Bronchial epithelial cell (primary cell): ENCODE measurements around the gene ADGRG1. TPM values are rescaled to one million over a fixed set of nuclear protein-coding genes. Genes with fewer than 3 reads are reported as not detected.

Experiments
- DNase-seq: peaks from one replicate; pipeline ENCODE4 v3.0.0-alpha.2; 2010; ENCODE audit warnings: low read depth
- FAIRE-seq: peaks from 2 replicates; lab custom pipeline; 2011; peaks lifted over from hg19 to GRCh38; lab: Jason Lieb, UNC
- H3K27me3 ChIP-seq: 2 replicates; pipeline ENCODE4 v1.5.1; 2011; ENCODE audit warnings: low read length; ENCODE audit not compliant: control insufficient read depth, insufficient read depth
- H3K36me3 ChIP-seq: 2 replicates; pipeline ENCODE4 v1.5.1; 2011; ENCODE audit warnings: low read length; ENCODE audit not compliant: control insufficient read depth, insufficient read depth
- H3K4me3 ChIP-seq: 2 replicates; pipeline ENCODE4 v1.5.1; 2011; ENCODE audit warnings: mild to moderate bottlenecking, low read depth, low read length, control low read depth
- total RNA-seq: library from RNA; depleted of rRNA; stranded (reverse); fragments of >200 nt; gene quantifications from 2 replicates; pipeline ENCODE4 v1.2.1, GENCODE V29; 2014
- TF ChIP-seq, protein P1 (sequence below): IDR thresholded peaks from 2 replicates; pipeline ENCODE4 v1.5.1; 2011; ENCODE audit warnings: mild to moderate bottlenecking, moderate library complexity, low read length, control low read depth, inconsistent platforms; ENCODE audit not compliant: insufficient read depth, severe bottlenecking

The ADGRG1 gene
- total RNA-seq, 1 donor from 2014 or later, result 21.1 TPM

DNA sequence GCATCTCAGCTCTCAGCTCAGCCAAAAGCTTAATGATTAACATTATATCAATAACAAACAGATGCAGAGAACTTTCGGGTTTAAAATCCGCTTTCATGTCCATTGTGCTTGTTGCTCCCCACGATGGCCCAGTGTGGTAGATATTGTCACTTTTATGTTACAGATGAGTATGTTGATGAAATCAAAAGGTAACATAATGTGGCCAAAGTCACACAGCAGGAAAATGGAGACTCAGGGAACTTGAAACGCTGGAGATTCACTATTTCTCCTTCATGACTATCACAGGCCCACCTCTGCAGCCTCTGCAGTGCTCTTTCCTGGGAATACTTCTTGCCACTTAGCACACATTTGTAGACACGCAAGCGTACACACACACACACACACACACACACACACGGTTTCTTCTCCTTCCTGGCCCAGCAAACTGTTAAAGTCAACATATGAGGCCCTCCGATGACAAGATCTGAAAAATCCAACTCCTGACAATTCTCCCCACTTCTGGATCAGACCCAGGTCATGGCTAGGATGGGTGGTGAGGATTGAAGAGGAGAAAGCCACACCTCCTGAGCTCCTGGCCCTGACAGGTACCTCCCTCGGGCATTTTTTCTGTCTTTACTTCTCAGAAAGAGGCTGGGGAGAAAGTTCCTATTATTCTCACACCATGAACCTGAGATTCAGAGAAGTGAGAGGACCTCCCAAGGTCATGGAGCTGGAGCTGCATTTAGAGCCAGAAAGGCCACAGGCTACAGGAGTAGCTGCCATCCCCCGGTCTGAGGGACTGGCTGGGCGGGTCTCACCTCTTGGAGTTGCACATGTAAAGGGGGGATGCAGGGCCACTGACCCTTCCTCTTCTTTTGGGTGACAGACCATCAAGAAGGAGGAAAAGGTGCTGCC lies 75.8 kb downstream of the ADGRG1 start:
- TF ChIP-seq, protein P1, sequence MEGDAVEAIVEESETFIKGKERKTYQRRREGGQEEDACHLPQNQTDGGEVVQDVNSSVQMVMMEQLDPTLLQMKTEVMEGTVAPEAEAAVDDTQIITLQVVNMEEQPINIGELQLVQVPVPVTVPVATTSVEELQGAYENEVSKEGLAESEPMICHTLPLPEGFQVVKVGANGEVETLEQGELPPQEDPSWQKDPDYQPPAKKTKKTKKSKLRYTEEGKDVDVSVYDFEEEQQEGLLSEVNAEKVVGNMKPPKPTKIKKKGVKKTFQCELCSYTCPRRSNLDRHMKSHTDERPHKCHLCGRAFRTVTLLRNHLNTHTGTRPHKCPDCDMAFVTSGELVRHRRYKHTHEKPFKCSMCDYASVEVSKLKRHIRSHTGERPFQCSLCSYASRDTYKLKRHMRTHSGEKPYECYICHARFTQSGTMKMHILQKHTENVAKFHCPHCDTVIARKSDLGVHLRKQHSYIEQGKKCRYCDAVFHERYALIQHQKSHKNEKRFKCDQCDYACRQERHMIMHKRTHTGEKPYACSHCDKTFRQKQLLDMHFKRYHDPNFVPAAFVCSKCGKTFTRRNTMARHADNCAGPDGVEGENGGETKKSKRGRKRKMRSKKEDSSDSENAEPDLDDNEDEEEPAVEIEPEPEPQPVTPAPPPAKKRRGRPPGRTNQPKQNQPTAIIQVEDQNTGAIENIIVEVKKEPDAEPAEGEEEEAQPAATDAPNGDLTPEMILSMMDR, result no peak
- no peak for DNase-seq

DNA sequence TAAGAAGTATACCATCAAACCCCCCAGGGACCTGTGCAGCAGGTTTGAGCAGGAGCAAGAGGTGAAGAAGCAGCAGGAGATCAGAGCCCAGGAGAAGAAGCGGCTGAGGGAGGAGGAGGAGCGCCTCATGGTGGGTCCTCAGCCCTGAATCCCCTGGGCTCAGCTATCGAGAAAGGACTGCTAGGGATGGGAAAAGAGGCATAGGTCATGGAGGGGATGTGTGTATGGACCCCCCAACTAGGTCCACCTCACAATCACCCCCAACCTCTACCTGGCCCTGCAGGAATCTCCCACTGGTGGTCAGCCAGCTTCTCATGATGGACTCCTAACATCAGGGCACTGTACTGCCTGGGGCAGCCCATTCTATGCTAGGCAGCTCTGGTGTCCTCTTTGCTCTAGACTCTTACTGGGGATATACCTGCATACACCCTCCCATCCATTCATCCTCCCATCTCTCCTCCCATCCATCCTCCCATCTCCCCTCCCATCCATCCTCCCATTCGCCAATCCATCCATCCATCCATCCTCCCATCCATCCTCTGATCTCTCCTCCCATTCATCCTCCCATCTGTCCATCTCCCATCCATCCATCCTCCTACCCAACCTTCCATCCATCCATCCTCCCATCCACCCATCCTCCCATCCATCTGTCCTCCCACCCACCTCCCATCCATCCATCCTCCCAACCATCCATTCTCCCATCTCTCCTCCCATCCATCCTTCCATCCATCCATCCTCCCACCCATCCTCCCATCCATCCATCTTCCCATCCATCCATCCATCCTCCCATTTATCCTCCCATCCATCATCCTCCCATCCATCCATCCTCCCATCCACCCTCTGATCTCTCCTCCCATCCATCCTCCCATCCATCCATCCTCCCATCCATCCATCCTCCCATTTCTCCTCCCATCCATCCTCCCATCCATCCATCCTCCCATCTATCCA lies 76.7 kb downstream of the ADGRG1 start:
- no peak for DNase-seq
- Histone ChIP-seq H3K4me3 (no peak overlapping the region), H3K36me3 (no peaks in the 10 kb centered on the region), H3K27me3 (peaks cover 5% of the 10 kb centered on the region)
- TF ChIP-seq, protein P1, result no peak
- no peak for FAIRE-seq

More for the DNA sequence above, 75.8 kb downstream of the ADGRG1 start:
- no peak overlapping the region for H3K4me3 ChIP-seq
- H3K27me3 ChIP-seq, result peaks cover 5% of the 10 kb centered on the region
- H3K36me3 ChIP-seq, result no peaks in the 10 kb centered on the region
- peak; percentile 7 for FAIRE-seq

DNA sequence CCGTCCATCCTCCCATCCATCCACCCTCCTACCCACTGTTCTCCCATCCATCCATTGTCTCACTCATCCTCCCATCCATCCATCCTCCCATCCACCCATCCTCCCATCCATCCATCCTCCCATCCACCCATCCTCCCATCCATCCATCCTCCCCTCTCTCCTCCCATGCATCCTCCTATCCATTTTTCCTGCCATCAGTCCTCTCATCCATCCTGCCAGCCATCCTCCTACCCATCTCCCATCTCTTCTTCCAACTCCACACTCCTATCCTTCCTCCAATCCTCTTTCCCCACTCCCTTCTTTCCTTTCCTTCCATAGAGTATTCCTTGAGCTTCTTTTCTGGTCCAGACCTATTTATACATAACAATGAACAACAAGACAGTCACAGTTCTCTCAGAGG lies 78.3 kb downstream of the ADGRG1 start:
- DNase-seq, result no peak
- TF ChIP-seq, protein P1, result no peak
- H3K36me3 ChIP-seq, result no peaks in the 10 kb centered on the region
- peaks cover 5% of the 10 kb centered on the region for H3K27me3 ChIP-seq
- FAIRE-seq, result no peak
- H3K4me3 ChIP-seq, result no peak overlapping the region

DNA sequence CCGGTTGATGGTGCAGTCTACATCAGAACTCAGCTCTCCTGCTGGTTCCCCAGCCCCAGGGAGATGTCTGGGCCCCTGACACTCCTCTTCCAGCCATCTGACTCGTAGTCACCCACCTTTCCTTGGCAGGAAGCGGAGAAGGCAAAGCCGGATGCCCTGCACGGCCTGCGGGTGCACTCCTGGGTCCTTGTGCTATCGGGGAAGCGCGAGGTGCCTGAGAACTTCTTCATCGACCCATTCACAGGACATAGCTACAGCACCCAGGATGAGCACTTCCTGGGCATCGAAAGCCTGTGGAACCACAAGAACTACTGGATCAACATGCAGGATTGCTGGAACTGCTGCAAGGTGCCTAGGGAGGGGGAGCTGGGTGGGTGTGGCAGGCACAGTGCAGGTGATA lies 78.9 kb downstream of the ADGRG1 start:
- Histone ChIP-seq H3K4me3 (no peak overlapping the region), H3K27me3 (peaks cover 5% of the 10 kb centered on the region), H3K36me3 (no peaks in the 10 kb centered on the region)
- TF ChIP-seq, protein P1, result no peak
- FAIRE-seq (no peak), DNase-seq (no peak)

DNA sequence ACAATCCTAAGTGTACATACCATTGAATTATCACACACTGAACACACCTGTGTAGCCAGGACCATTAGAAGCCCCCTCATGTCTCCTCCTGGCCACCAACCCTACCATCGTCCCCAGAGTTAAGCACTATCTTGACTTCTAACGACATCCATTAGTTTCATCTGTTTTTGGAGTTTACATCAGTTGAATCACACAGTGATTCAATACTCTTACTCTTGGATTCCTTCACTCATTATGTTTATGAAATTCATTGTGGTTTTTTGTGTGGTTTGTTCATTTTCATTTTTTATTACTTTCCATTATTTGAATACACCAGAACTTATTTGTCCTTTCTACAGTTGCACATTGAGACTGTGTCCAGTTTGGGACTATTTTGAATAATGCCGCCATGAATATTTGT lies 79.7 kb downstream of the ADGRG1 start:
- no peaks in the 10 kb centered on the region for H3K36me3 ChIP-seq
- DNase-seq, result no peak
- peaks cover 5% of the 10 kb centered on the region for H3K27me3 ChIP-seq
- H3K4me3 ChIP-seq, result no peak overlapping the region
- no peak for FAIRE-seq
- TF ChIP-seq, protein P1, result no peak
